IMR-90 (cell line): ENCODE data around the gene NOS1AP. TPM values are rescaled to one million over a fixed set of nuclear protein-coding genes. Genes with fewer than 3 reads are reported as not detected.

ENCODE experiments used
- ATAC-seq: fragments of 200-7000 bp; cut with Tn5 transposase; 2 replicates; pipeline ENCODE4 v1.9.1; 2020; ENCODE audit warnings: low read depth, mild to moderate bottlenecking, moderate library complexity
- BruUV-seq: library from RNA; stranded (reverse); fragments of 400-500 nt; replicated peaks from 2 replicates; lab custom pipeline; 2021; lab: Mats Ljungman, UMichigan
- CTCF ChIA-PET: fragments of 300-600 bp; formaldehyde crosslinking; extraction: SDS; loops from one replicate; lab custom pipeline; 2021; ENCODE audit warnings: antibody characterized with exemption; lab: Yijun Ruan, JAX
- POLR2A ChIA-PET: fragments of 300-600 bp; sonication (Branson Sonifier 250); formaldehyde crosslinking; loops from one replicate; lab custom pipeline; 2022; ENCODE audit warnings: antibody characterized with exemption; ENCODE audit not compliant: unreplicated experiment; lab: Charles Lee
- DNase-seq: peaks from one replicate; pipeline ENCODE4 v3.0.0; 2013
- H2AFZ ChIP-seq: replicated peaks from 2 replicates; pipeline ENCODE3; 2013; ENCODE audit warnings: low read length, mild to moderate bottlenecking; ENCODE audit not compliant: poor library complexity
- H2AK5ac ChIP-seq: 2 replicates; pipeline ENCODE4 v1.6.1; 2013; ENCODE audit warnings: low read depth, low read length, inconsistent platforms
- H2AK9ac ChIP-seq: replicated peaks from 2 replicates; pipeline ENCODE3; 2013; ENCODE audit warnings: mild to moderate bottlenecking, low read depth, low read length, moderate library complexity; ENCODE audit not compliant: poor library complexity
- H2BK120ac ChIP-seq: 2 replicates; pipeline ENCODE4 v1.6.1; 2013; ENCODE audit warnings: low read depth, low read length, inconsistent platforms
- H2BK15ac ChIP-seq: 3 replicates; pipeline ENCODE4 v1.6.1; 2013; ENCODE audit warnings: low read depth, low read length, inconsistent platforms
- H2BK20ac ChIP-seq: 2 replicates; pipeline ENCODE4 v1.6.1; 2013; ENCODE audit warnings: low read depth, mild to moderate bottlenecking, inconsistent platforms, low read length, moderate library complexity
- H2BK5ac ChIP-seq: 2 replicates; pipeline ENCODE4 v1.6.1; 2013; ENCODE audit warnings: mild to moderate bottlenecking, low read depth, low read length, inconsistent platforms; ENCODE audit not compliant: poor library complexity, severe bottlenecking
- H3K14ac ChIP-seq: replicated peaks from 2 replicates; pipeline ENCODE4 v1.6.1; 2013; ENCODE audit warnings: low read depth, low read length, inconsistent platforms
- H3K18ac ChIP-seq: 2 replicates; pipeline ENCODE4 v1.6.1; 2013; ENCODE audit warnings: low read depth, low read length, control low read depth
- H3K23ac ChIP-seq: 2 replicates; pipeline ENCODE4 v1.6.1; 2013; ENCODE audit warnings: low read depth, low read length, inconsistent platforms
- H3K27ac ChIP-seq: 2 replicates; pipeline ENCODE4 v1.5.1; 2013; ENCODE audit warnings: mild to moderate bottlenecking, control low read depth, low read length; ENCODE audit not compliant: insufficient read depth
- H3K27me3 ChIP-seq: 2 replicates; pipeline ENCODE4 v1.6.1; 2013; ENCODE audit warnings: low read length; ENCODE audit not compliant: control insufficient read depth, insufficient read depth
- H3K36me3 ChIP-seq: 2 replicates; pipeline ENCODE4 v1.6.1; 2013; ENCODE audit warnings: low read length, mixed read lengths; ENCODE audit not compliant: control insufficient read depth, insufficient read depth
- H3K4ac ChIP-seq: 2 replicates; pipeline ENCODE4 v1.6.1; 2013; ENCODE audit warnings: low read depth, low read length, inconsistent platforms
- H3K4me1 ChIP-seq: 2 replicates; pipeline ENCODE4 v1.6.1; 2013; ENCODE audit warnings: low read length, mixed read lengths; ENCODE audit not compliant: control insufficient read depth, insufficient read depth
- H3K4me2 ChIP-seq: 2 replicates; pipeline ENCODE4 v1.6.1; 2013; ENCODE audit warnings: low read depth, mild to moderate bottlenecking, control low read depth, low read length, moderate library complexity
- H3K4me3 ChIP-seq: 2 replicates; pipeline ENCODE4 v1.5.1; 2013; ENCODE audit warnings: low read depth, mild to moderate bottlenecking, control low read depth, low read length, moderate library complexity; ENCODE audit not compliant: insufficient read depth
- H3K56ac ChIP-seq: 2 replicates; pipeline ENCODE4 v1.6.1; 2013; ENCODE audit warnings: low read length, inconsistent platforms; ENCODE audit not compliant: insufficient read depth; ENCODE audit errors: extremely low read depth
- H3K79me1 ChIP-seq, 2 experiments: 2 replicates each; pipeline ENCODE4 v1.6.1; 2013; ENCODE audit warnings: low read length in 2 of 2, inconsistent platforms in 1 of 2, low read depth in 1 of 2
- H3K9ac ChIP-seq: 2 replicates; pipeline ENCODE4 v1.6.1; 2013; ENCODE audit warnings: low read depth, low read length, control low read depth
- H3K9me1 ChIP-seq: 2 replicates; pipeline ENCODE4 v1.6.1; 2013; ENCODE audit warnings: low read length, inconsistent platforms; ENCODE audit not compliant: insufficient read depth
- H3K9me3 ChIP-seq: 2 replicates; pipeline ENCODE4 v1.6.1; 2013; ENCODE audit warnings: low read length; ENCODE audit not compliant: control insufficient read depth, insufficient read depth
- H4K20me1 ChIP-seq: 2 replicates; pipeline ENCODE4 v1.6.1; 2013; ENCODE audit warnings: low read length, inconsistent platforms; ENCODE audit not compliant: insufficient read depth
- H4K5ac ChIP-seq: 2 replicates; pipeline ENCODE4 v1.6.1; 2013; ENCODE audit warnings: mild to moderate bottlenecking, low read depth, low read length, control low read depth
- H4K8ac ChIP-seq, 2 experiments: 2 replicates each; pipeline ENCODE4 v1.6.1; 2013; ENCODE audit warnings: low read depth in 2 of 2, low read length in 2 of 2, control low read depth in 1 of 2, inconsistent platforms in 1 of 2
- H4K91ac ChIP-seq: 2 replicates; pipeline ENCODE4 v1.6.1; 2013; ENCODE audit warnings: low read depth, low read length, inconsistent platforms; ENCODE audit not compliant: insufficient read depth
- BHLHE40 ChIP-seq: fragments of 150-350 bp; IDR thresholded peaks from 2 replicates; pipeline ENCODE4 v1.6.1; 2016; ENCODE audit warnings: mild to moderate bottlenecking, low read depth, low read length
- CEBPB ChIP-seq: IDR thresholded peaks from 2 replicates; pipeline ENCODE4 v1.6.1; 2012; ENCODE audit warnings: low read depth, low read length, improper control_type of control experiment
- CHD1 ChIP-seq: IDR thresholded peaks from 2 replicates; pipeline ENCODE4 v1.6.1; 2012; ENCODE audit warnings: low read depth, low read length, improper control_type of control experiment
- CTCF ChIP-seq: conservative IDR thresholded peaks from 2 replicates; pipeline ENCODE4 v1.5.1; 2012; ENCODE audit warnings: mild to moderate bottlenecking, low read depth, low read length, improper control_type of control experiment
- ELK1 ChIP-seq: fragments of 150-350 bp; IDR thresholded peaks from 2 replicates; pipeline ENCODE4 v1.6.1; 2016; ENCODE audit warnings: low read depth, mild to moderate bottlenecking, low read length, moderate library complexity, borderline replicate concordance
- FOS ChIP-seq: fragments of 150-350 bp; IDR thresholded peaks from 2 replicates; pipeline ENCODE4 v1.6.1; 2016; ENCODE audit warnings: low read depth, low read length
- MAFK ChIP-seq: IDR thresholded peaks from 2 replicates; pipeline ENCODE4 v1.6.1; 2012; ENCODE audit warnings: low read depth, low read length, improper control_type of control experiment
- MAZ ChIP-seq: IDR thresholded peaks from 2 replicates; pipeline ENCODE4 v1.6.1; 2012; ENCODE audit warnings: low read depth, mild to moderate bottlenecking, low read length, improper control_type of control experiment, moderate library complexity, borderline replicate concordance
- MXI1 ChIP-seq: IDR thresholded peaks from 2 replicates; pipeline ENCODE4 v1.6.1; 2012; ENCODE audit warnings: low read depth, mild to moderate bottlenecking, low read length, moderate library complexity, borderline replicate concordance
- NFE2L2 ChIP-seq: fragments of 150-350 bp; IDR thresholded peaks from 2 replicates; pipeline ENCODE4 v1.6.1; 2016; ENCODE audit warnings: low read depth, mild to moderate bottlenecking, low read length
- POLR2A ChIP-seq: IDR thresholded peaks from 2 replicates; pipeline ENCODE4 v1.6.1; 2012; ENCODE audit warnings: mild to moderate bottlenecking, low read depth, low read length
- RAD21 ChIP-seq: IDR thresholded peaks from 2 replicates; pipeline ENCODE4 v1.6.1; 2012; ENCODE audit warnings: low read length, improper control_type of control experiment
- RCOR1 ChIP-seq: IDR thresholded peaks from 2 replicates; pipeline ENCODE4 v1.6.1; 2012; ENCODE audit warnings: mild to moderate bottlenecking, low read length, improper control_type of control experiment; ENCODE audit not compliant: insufficient replicate concordance
- RFX5 ChIP-seq: IDR thresholded peaks from 2 replicates; pipeline ENCODE4 v1.8.0; 2012; ENCODE audit warnings: low read depth, mild to moderate bottlenecking, low read length, moderate library complexity
- SMC3 ChIP-seq: fragments of 150-350 bp; IDR thresholded peaks from 2 replicates; pipeline ENCODE4 v1.6.1; 2016; ENCODE audit warnings: low read depth, mild to moderate bottlenecking, antibody characterized with exemption, low read length, moderate library complexity
- USF2 ChIP-seq: fragments of 150-350 bp; IDR thresholded peaks from 2 replicates; pipeline ENCODE4 v1.6.1; 2017; ENCODE audit warnings: mild to moderate bottlenecking, antibody characterized with exemption, low read length, low read depth
- WGBS, 2 experiments: methylation state at CpG; one replicate each; pipeline versions ENCODE4 v1.1.5 to v1.1.7; 2013; ENCODE audit warnings: missing lambda C conversion rate in 2 of 2; ENCODE audit not compliant: insufficient read length in 1 of 2; ENCODE audit errors: extremely low coverage in 2 of 2; 5-methylcytosine and 5-hydroxymethylcytosine counted together
- dilution Hi-C: fragments of 300-500 bp; cut with HindIII; formaldehyde crosslinking; loops from one replicate; pipeline ENCODE4 v1.14.3; 2018; ENCODE audit warnings: low sequenced_read_pairs; ENCODE audit not compliant: unreplicated experiment
- in situ Hi-C: fragments of 300-500 bp; cut with MboI; formaldehyde crosslinking; loops from 3 replicates; pipeline ENCODE4 v1.14.3; 2019; ENCODE audit warnings: low sequenced_read_pairs, inconsistent platforms, mixed read lengths
- intact Hi-C: fragments of 100-400 bp; cut with micrococcal nuclease; formaldehyde crosslinking; loops from 2 replicates; pipeline ENCODE4 v1.10.0; 2022
- polyA plus RNA-seq, 3 experiments: library from polyadenylated mRNA; depleted of rRNA; stranded (reverse); fragments of >200 nt; gene quantifications; 2 replicates each; pipeline ENCODE4 v1.2.3, GENCODE V29; 2012; ENCODE audit warnings: low replicate concordance in 1 of 3
- total RNA-seq: library from RNA; depleted of rRNA; stranded (reverse); fragments of >200 nt; gene quantifications from 2 replicates; pipeline ENCODE4 v1.2.3, GENCODE V29; 2012

The NOS1AP gene
- total and polyA plus RNA-seq, 2 of the 4 experiments (the other 2 are of a cell fraction): 0.18 to 0.19 TPM

DNA sequence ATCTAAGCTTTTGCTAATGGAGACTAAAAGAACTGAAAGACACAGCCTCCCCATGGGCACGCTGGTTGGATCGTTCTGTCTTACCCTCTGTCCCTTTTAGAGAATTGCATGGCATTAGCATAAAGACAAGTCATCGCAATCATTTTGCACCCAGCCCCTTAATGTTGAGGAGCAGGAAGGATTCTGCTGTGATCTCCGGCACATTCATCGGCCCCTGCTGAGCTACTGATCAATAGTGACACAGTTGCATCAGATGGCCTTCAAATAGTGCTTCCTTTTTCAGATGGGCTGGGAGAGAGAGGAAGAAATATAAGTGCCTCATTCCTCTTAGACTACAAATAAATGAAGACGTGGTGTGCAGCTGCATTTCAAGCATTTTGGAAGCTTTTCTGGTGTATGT lies 75.4 kb downstream of the NOS1AP start:
- Histone ChIP-seq H4K8ac (no peak overlapping the region), H3K9ac (no peak overlapping the region), H3K56ac (no peak overlapping the region), H2BK5ac (no peak overlapping the region), H2BK120ac (no peak overlapping the region), H3K27ac (no peak overlapping the region), H3K18ac (no peak overlapping the region), H4K20me1 (no peaks in the 10 kb centered on the region), H3K23ac (no peak overlapping the region), H4K91ac (no peak overlapping the region), H3K27me3 (peaks cover 2% of the 10 kb centered on the region; the same call in 1 of the 2 replicates), H2AFZ (no peak overlapping the region), H4K5ac (no peak overlapping the region), H2AK9ac (no peak overlapping the region), H3K4me1 (peaks cover 3% of the 10 kb centered on the region; the same call in 1 of the 2 replicates), H3K36me3 (no peaks in the 10 kb centered on the region), H3K79me1 (no peaks in the 10 kb centered on the region), H3K4me3 (no peak overlapping the region), H3K4me2 (no peak overlapping the region), H2BK15ac (no peak overlapping the region), H3K9me1 (no peaks in the 10 kb centered on the region), H3K9me3 (no peaks in the 10 kb centered on the region), H3K14ac (no peak overlapping the region), H2BK20ac (no peak overlapping the region), H3K4ac (no peak overlapping the region), H2AK5ac (no peak overlapping the region)
- dilution Hi-C loops (no loop called here), intact Hi-C loops (no loop called here), in situ Hi-C loops (no loop called here)
- TF ChIP-seq NFE2L2: no peak
- TF ChIP-seq MAZ: no peak
- TF ChIP-seq BHLHE40: no peak
- TF ChIP-seq MXI1: no peak
- no peak for TF ChIP-seq ELK1
- no peak for TF ChIP-seq MAFK
- TF ChIP-seq FOS: no peak
- TF ChIP-seq SMC3: no peak
- no peak for TF ChIP-seq POLR2A
- TF ChIP-seq USF2: no peak
- no peak for TF ChIP-seq RFX5
- TF ChIP-seq RAD21: no peak
- no peak for TF ChIP-seq CEBPB
- TF ChIP-seq CHD1: no peak
- TF ChIP-seq CTCF: no peak
- TF ChIP-seq RCOR1: no peak
- DNase-seq: no peak
- no TSS peak for BruUV-seq
- ChIA-PET POLR2A (no interaction called here), CTCF (no interaction called here)
- 80% methylated on average over 1 of the region's 6 CpGs; no CpG with 5 or more reads in 1 of the 2 experiments for WGBS, 2 experiments
- no peak for ATAC-seq
